GM23338 (cell line): ENCODE results near the gene C10orf90.

Experiments used
- EZH2 ChIP-seq: fragments of 200-600 bp; sonication (generic); IDR thresholded peaks from one replicate; pipeline ENCODE4 v1.8.0; 2017; ENCODE audit warnings: antibody characterized with exemption, mild to moderate bottlenecking, low read depth; ENCODE audit not compliant: unreplicated experiment
- EZH2phosphoT487 ChIP-seq: fragments of 200-600 bp; sonication (generic); IDR thresholded peaks from one replicate; pipeline ENCODE4 v1.8.1; 2018; ENCODE audit warnings: antibody characterized with exemption; ENCODE audit not compliant: unreplicated experiment
- JUNB ChIP-seq: IDR thresholded peaks from one replicate; pipeline ENCODE4 v1.6.1; 2016; ENCODE audit warnings: antibody characterized with exemption; ENCODE audit not compliant: unreplicated experiment
- NANOG ChIP-seq: IDR thresholded peaks from 2 replicates; pipeline ENCODE4 v1.6.1; 2016; ENCODE audit warnings: antibody characterized with exemption, borderline replicate concordance
- POLR2AphosphoS5 ChIP-seq: IDR thresholded peaks from 2 replicates; pipeline ENCODE4 v1.6.1; 2016; ENCODE audit warnings: antibody characterized with exemption, low read depth
- ZNF114 ChIP-seq: fragments of 250-450 bp; sonication (Bioruptor Pico); IDR thresholded peaks from 2 replicates; pipeline ENCODE4 v1.5.0; 2020; ENCODE audit warnings: mild to moderate bottlenecking, moderate library complexity
- TF ChIP-seq, protein P1 (sequence below), 2 experiments: fragments of 200-600 bp in 1 of 2; sonication (generic) in 1 of 2; conservative IDR thresholded peaks; 2 replicates each; pipeline versions ENCODE4 v1.5.1 to v1.6.1; 2016 to 2017; ENCODE audit warnings: antibody characterized with exemption in 2 of 2, low read depth in 2 of 2, mild to moderate bottlenecking in 2 of 2, moderate library complexity in 1 of 2

GRCh38 chr10:126609566-126609965 lies 60.9 kb downstream of the C10orf90 start:
- TF ChIP-seq, protein P1, sequence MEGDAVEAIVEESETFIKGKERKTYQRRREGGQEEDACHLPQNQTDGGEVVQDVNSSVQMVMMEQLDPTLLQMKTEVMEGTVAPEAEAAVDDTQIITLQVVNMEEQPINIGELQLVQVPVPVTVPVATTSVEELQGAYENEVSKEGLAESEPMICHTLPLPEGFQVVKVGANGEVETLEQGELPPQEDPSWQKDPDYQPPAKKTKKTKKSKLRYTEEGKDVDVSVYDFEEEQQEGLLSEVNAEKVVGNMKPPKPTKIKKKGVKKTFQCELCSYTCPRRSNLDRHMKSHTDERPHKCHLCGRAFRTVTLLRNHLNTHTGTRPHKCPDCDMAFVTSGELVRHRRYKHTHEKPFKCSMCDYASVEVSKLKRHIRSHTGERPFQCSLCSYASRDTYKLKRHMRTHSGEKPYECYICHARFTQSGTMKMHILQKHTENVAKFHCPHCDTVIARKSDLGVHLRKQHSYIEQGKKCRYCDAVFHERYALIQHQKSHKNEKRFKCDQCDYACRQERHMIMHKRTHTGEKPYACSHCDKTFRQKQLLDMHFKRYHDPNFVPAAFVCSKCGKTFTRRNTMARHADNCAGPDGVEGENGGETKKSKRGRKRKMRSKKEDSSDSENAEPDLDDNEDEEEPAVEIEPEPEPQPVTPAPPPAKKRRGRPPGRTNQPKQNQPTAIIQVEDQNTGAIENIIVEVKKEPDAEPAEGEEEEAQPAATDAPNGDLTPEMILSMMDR (conservative IDR thresholded peaks at IDR 0.05; ENCODE audit: low read depth in 2 of 2): no peak
- TF ChIP-seq EZH2 (no peak), NANOG (no peak), ZNF114 (CRISPR knock-in tag) (no peak), POLR2AphosphoS5 (no peak), JUNB (no peak), EZH2phosphoT487 (no peak)
